Uterus (tissue), 4 donors: ENCODE measurements around the gene EFHC2. TPM values are rescaled to one million over a fixed set of nuclear protein-coding genes. Genes with fewer than 3 reads are reported as not detected.

Experiments used
- DNase-seq, 2 donors: peaks; one replicate each; pipeline ENCODE4 v3.0.0-alpha.2; 2019 to 2020
- H3K27ac ChIP-seq, 2 donors: fragments of 200-600 bp; sonication (generic); 1 replicate in 1 of 2; 2 replicates in 1 of 2; pipeline ENCODE4 v1.5.1; 2016 to 2018
- H3K27me3 ChIP-seq, 2 donors: fragments of 200-600 bp; sonication (generic); one replicate each; pipeline ENCODE4 v1.5.1; 2018 to 2019; ENCODE audit warnings: control low read depth in 1 of 2
- H3K36me3 ChIP-seq, 2 donors: fragments of 200-600 bp; sonication (generic); one replicate each; pipeline ENCODE4 v1.5.1; 2019; ENCODE audit warnings: control low read depth in 1 of 2
- H3K4me1 ChIP-seq, 2 donors: fragments of 200-600 bp; sonication (generic); one replicate each; pipeline ENCODE4 v1.5.1; 2018 to 2019; ENCODE audit warnings: control low read depth in 1 of 2
- H3K4me3 ChIP-seq, 2 donors: fragments of 200-600 bp; sonication (generic); 1 replicate in 1 of 2; 2 replicates in 1 of 2; pipeline ENCODE4 v1.5.1; 2018 to 2019; ENCODE audit warnings: mild to moderate bottlenecking in 1 of 2
- H3K9me3 ChIP-seq, 2 donors: fragments of 200-600 bp; sonication (generic); one replicate each; pipeline ENCODE4 v1.5.1; 2019; ENCODE audit warnings: control low read depth in 1 of 2
- CTCF ChIP-seq, 4 experiments: fragments of 200-600 bp in 2 of 4; fragments of 450-650 bp in 2 of 4; sonication (generic) in 2 of 4; IDR thresholded peaks; one replicate each; pipeline ENCODE4 v1.5.1; 2016 to 2019; ENCODE audit warnings: antibody characterized with exemption in 4 of 4, mild to moderate bottlenecking in 2 of 4, moderate library complexity in 1 of 4
- POLR2A ChIP-seq, 2 donors: fragments of 450-650 bp; IDR thresholded peaks; one replicate each; pipeline ENCODE4 v1.6.1; 2016; ENCODE audit warnings: antibody characterized with exemption in 2 of 2, mild to moderate bottlenecking in 1 of 2, moderate library complexity in 1 of 2
- intact Hi-C: fragments of 100-400 bp; cut with DNase I; formaldehyde crosslinking; loops from one replicate; pipeline ENCODE4 v1.15.1; 2023; ENCODE audit warnings: low total_unique reads
- total RNA-seq, 4 donors: library from RNA; depleted of rRNA in 3 of 4; stranded (reverse); fragments of >200 nt in 3 of 4; gene quantifications; one replicate each; pipeline versions ENCODE4 v1.1.0 to v1.2.4, GENCODE V29; 2014 to 2023
- donor health status: DM: yes; HTN: yes; CAD: no.

EFHC2 gene
- total RNA-seq, 4 donors from 2014 or later: 0.59 to 6.4 (median 4.1) TPM

DNA sequence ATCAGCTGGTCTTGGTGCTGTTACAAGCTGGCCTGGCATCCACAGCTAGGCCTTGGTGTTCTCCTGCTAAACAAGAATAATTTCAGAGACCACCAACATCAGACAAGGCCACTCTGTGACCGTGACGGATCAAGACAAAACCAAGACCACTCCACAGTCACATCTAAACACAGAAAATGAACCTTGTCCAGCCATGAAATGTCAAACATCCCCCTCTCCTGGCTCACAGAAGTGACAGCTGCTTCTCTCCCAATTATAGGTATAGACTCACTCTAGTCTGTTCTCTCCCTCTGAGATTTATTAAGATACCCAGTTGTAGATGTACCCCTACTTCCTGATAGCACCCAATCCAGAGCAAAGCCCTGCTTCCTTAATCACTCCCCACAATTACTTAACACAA, 40.4 kb downstream of the EFHC2 start:
- H3K9me3 ChIP-seq: no peaks in the 10 kb centered on the region
- no peak for TF ChIP-seq CTCF (IDR thresholded peaks at IDR 0.05)
- no peak for TF ChIP-seq POLR2A (IDR thresholded peaks at IDR 0.05)
- DNase-seq: no peak
- no peaks in the 10 kb centered on the region for H3K4me1 ChIP-seq
- no peaks in the 10 kb centered on the region for H3K36me3 ChIP-seq
- H3K27me3 ChIP-seq: no peaks in the 10 kb centered on the region
- no peak overlapping the region for H3K4me3 ChIP-seq
- intact Hi-C loops: no loop called here
- H3K27ac ChIP-seq: no peak overlapping the region

GRCh38 chrX:44299177-44299576, 44.3 kb downstream of the EFHC2 start:
- H3K36me3 ChIP-seq: no peaks in the 10 kb centered on the region
- no peak overlapping the region for H3K27ac ChIP-seq
- no peaks in the 10 kb centered on the region for H3K9me3 ChIP-seq
- no peaks in the 10 kb centered on the region for H3K27me3 ChIP-seq
- no peak for TF ChIP-seq POLR2A (IDR thresholded peaks at IDR 0.05)
- TF ChIP-seq CTCF (IDR thresholded peaks at IDR 0.05): no peak
- no peak overlapping the region for H3K4me3 ChIP-seq
- H3K4me1 ChIP-seq: no peaks in the 10 kb centered on the region
- no peak for DNase-seq
- intact Hi-C loops: no loop called here

DNA sequence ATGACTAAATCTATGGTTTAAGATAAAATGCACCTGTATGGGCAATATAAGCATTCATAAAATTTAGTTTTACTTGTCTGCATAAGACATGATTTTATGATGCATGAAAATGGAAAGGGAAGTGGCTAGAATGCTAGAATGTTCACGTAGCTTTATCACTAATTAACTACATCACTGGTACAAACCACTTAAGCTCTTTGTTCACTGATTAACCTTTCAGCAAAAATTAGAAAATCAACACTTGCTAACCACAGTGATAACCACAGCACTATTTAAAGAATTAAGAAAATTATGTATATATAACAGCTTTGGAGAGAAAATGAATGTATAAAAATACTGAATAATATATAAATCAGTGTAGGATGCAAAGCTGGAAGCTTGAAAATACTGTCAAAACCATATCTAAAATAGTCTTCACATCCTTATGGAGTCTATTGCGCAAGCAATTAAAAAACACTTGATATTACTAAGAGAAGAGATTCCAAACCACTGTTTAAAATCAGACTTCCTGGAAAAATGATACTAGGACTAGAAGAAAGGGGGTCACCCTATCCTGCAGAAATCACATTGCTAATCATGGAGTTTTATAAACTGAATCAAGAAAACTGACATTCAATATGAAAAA, 51.9 kb downstream of the EFHC2 start:
- peaks cover 0 to 6% of the 10 kb centered on the region in 2 donors for H3K27me3 ChIP-seq
- intact Hi-C loops: no loop called here
- H3K9me3 ChIP-seq: no peaks in the 10 kb centered on the region
- H3K4me3 ChIP-seq: no peak overlapping the region
- TF ChIP-seq POLR2A (IDR thresholded peaks at IDR 0.05) (no peak), CTCF (IDR thresholded peaks at IDR 0.05) (no peak)
- H3K4me1 ChIP-seq: no peaks in the 10 kb centered on the region
- H3K36me3 ChIP-seq: no peaks in the 10 kb centered on the region
- DNase-seq: no peak
- H3K27ac ChIP-seq: no peak overlapping the region

- no peaks in the 10 kb centered on the region for H3K36me3 ChIP-seq
- DNase-seq: no peak
- intact Hi-C loops: no loop called here
- TF ChIP-seq POLR2A (IDR thresholded peaks at IDR 0.05) (no peak), CTCF (IDR thresholded peaks at IDR 0.05) (no peak)
- no peak overlapping the region for H3K4me3 ChIP-seq
- no peaks in the 10 kb centered on the region for H3K9me3 ChIP-seq
- peaks cover 0 to 6% of the 10 kb centered on the region in 2 donors for H3K27me3 ChIP-seq
- no peak overlapping the region for H3K27ac ChIP-seq
- no peaks in the 10 kb centered on the region for H3K4me1 ChIP-seq
Observed at GRCh38 chrX:44290718-44291117, 52.8 kb downstream of the EFHC2 start.

GRCh38 chrX:44282753-44283152, 60.7 kb downstream of the EFHC2 start:
- Histone ChIP-seq H3K36me3 (no peaks in the 10 kb centered on the region), H3K27ac (no peak overlapping the region), H3K4me3 (no peak overlapping the region), H3K4me1 (no peaks in the 10 kb centered on the region), H3K9me3 (no peaks in the 10 kb centered on the region), H3K27me3 (no peaks in the 10 kb centered on the region)
- intact Hi-C loops: no loop called here
- DNase-seq: no peak
- TF ChIP-seq POLR2A (IDR thresholded peaks at IDR 0.05): no peak
- TF ChIP-seq CTCF (IDR thresholded peaks at IDR 0.05): no peak
